Measurements from ENCODE around the gene LAMA5.
"Not testable (repeated sequence)": the region's sequence is repeated elsewhere in the genome, so short reads cannot be mapped to it uniquely, and the experiment has no call there.

Gene LAMA5

DNA sequence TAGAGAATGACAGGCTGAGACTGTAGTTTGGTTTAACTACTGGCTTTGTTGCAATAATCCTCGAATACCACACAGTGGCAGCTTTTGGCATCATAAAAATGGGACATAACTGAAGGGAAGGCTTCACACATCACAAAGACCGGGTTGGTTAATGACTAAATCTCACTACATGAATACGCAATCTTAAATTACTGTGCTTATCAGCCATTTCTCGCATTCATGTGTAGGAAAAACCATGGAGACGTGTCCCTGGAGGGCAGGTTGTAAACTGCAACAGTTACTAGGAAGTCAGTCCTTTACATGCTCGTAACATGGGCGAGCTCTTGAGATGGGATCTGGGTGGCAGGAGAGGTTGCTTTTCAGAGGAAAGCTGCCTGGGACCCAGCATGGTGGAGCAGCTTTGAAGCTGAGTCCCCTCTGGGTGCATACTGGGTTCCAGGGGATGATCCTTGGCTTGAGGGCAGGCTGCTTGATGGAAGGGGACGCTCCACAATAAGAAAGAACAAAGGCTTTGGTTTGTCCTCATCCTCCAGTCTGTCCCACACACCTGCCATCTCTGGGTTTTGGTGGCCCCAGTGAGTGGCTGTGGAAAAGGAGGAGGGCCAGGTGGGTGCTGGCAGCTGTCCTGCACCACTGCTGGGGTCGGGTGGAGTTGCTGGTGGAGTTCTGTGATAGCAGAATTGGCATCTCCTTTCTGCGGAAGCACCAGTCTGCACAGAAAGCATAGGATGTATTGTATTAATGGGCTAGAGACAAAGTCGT, 21.9 kb upstream of the LAMA5 start:
- no peak for DNase-seq (ENCODE audit: low read depth in 2 of 2)

DNA sequence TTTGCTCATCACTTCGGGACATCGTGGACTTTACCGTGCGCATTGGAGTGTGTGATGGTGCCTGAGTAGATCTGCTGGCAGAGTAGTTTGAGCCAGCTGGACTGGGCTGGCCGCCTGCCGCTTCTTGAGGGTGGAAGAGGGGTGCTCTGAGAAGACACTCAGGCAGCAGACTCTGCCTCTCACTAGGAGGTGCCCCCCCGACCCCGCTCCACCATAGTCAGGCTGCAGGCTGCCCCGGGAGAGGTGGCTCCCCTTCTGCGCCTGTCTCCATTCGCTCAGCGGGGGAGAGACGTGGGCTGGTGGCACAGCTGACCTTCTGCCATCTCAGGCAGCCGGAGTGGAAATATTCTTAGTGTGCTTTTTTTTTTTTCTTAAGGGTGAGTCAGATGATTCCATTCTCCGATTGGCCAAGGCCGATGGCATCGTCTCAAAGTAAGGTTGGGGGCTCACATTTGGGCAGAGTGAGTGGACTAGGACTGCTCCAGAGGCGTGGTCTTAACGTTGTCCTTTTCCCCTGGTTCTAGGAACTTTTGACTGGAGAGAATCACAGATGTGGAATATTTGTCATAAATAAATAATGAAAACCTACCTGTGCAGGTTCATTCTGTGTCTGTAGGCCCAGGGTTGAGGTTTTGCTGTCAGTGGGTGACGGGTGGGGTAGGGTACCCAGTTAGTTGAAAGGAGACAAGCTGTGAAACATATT, 21.0 kb upstream of the LAMA5 start:
- no peak for DNase-seq (ENCODE audit: low read depth in 2 of 2)

DNA sequence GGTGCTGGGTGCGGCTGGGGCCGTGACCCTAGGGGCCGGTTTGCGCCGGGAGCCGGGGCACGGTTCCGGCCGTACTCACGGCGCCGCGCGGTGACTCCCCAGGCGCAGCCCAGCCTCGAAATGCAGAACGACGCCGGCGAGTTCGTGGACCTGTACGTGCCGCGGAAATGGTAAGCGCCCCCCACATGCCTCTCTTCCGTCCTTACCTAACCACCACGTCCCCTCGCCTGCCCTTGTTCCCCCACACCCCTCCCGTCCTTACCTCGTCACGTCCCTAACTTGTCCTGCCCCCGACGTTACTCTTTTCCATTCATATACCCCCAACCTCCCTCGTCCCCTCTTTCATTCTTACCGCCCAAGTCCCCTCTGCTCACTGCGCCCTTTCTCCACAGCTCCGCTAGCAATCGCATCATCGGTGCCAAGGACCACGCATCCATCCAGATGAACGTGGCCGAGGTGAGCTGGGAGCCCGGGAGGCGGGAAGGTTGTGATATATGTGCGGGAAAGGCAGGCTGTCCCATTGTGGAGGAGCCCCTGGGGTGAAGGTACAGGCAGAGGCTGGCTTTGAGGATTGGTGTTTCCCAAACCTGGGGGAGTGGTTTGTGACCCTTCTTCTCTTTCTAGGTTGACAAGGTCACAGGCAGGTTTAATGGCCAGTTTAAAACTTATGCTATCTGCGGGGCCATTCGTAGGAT, 20.3 kb upstream of the LAMA5 start:
- no peak for DNase-seq (ENCODE audit: low read depth in 2 of 2)

DNA sequence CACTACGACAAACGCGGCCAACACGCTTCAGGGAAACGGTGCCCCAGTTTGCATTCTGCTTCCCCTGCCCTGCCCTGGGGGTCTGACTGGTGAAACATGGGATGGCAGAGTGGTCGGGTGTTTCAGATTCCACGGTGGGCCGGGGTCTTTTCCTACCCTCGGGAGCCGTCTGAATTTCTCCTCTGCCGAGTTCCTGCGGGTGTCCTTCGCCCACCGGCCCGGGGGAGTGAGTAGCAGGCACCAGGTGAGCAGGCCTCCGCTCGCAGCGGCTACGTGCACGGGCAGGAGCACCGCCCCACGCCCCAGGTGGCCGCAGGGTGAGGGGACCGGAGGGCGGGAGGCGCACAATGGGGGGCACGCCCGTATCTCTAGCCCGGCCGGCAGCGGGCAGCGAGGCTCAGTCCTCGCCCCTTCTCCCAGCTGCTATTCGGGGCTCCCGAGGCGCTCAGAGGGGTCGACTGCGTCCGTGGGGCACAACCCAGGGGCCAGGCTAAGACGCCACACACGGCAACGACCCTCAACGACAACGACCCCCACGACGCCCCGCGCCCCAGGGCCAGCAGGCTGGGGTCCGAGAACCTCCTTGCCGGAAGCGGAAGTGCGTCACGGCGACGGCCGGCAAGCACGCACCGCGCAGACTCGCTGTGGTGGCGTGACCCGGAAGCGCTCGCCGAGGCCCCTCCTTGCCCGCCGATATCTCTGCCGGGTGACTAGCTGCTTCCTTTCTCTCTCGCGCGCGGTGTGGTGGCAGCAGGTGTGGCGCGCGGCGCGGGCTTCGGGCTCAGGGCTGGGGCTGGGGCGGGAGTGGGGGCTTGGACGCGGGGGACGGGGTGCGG, 19.5 kb upstream of the LAMA5 start, which contains the start of gene RPS21:
RPS21 (plus strand) TSS at position 721 of the 836 bp plus-strand sequence. CDS start 236 bp downstream, outside the sequence.
- DNase-seq (ENCODE audit: low read depth in 2 of 2) = peak; percentile 88 to 92

DNA sequence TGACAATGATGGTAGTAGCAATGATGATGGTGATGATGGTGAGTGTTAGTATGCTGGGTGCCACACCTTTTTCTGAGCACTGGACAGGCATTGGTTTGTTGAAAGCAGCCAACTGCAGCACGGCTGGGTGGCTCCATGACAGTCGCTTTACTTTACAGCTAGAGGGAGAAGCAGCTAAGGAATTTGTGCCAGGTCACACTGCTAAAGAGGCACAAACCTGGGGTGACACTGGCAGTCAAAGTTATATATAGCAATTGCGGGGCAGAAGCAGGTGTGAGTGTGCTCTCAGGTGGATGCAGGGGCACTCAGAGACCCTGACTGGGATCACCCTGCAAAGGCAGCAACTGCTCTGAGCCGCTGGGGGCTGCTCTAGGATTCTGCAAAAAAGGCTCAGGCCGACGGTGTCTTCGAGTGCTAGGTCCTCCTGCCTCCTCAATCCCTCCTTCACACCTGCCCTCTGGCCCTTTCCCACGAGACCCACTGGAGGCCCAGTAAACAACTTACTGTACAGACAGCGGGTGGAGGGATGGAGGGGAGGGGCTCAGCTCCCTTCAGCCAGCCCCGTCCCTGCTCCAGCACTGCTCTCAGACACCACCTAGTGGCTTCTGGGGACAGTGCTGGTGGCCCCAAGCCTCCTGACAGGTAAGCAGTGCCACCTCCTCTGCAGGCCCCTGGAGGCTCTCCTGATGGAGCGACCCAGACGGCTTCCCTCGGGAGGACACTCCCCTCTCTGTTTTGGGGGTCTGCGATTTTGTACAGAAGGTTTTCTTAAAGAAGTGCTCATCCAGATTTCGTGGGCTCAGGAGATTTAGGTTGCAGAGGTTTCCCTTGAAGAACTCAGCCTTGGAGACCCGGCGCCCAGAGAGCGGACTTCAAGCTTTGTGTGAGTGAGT, 15.4 kb upstream of the LAMA5 start:
- peak; percentile 56 to 61 for DNase-seq (ENCODE audit: low read depth in 2 of 2)

DNA sequence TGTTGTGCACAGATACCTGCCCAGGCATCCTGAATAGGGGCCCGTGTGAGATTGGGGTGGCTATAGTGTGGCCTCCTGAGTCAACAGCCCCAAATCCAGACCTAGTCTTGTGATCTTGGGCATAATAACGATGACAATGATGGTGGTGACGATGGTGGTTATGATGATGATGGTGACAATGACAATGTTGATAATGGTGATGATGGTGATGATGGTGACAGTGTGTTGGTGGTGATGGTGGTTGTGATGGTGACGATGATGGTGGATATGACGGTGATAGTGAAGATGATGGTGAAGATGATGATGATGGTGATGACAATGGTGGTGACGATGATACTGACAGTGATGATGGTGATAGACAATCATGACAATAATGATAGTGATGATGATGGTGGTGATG, 14.7 kb upstream of the LAMA5 start:
- no peak for DNase-seq (ENCODE audit: low read depth in 2 of 2)

DNA sequence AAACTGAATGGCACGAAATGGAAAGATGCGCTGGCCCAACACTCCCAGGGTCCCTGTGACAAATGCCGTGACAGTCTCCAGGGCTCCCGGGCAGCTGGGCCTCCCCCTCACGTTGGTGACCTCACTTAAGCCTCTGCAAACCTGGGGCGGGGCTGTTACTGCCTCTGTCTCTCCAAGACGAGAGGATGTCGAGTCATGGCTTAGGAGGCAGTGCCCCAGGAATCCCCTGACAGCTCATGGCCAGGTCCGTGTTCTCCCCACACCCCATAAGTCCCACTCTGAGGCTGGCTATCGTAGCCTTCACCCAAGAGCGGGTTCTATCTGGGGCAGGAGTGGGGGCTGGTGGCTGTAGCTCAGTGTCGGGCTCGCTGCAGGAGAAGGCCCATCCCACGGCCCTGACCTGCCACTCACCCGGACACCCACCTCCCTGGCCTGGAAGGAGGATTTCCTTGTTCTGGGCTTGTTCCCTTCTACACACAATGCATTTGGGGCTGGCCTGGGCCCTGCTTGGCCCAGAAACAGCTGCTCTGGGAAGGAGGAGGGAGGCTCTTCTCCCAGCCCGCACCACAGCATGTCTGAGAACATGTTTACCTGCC, 14.2 kb upstream of the LAMA5 start:
- DNase-seq (ENCODE audit: low read depth in 2 of 2) = no peak

DNA sequence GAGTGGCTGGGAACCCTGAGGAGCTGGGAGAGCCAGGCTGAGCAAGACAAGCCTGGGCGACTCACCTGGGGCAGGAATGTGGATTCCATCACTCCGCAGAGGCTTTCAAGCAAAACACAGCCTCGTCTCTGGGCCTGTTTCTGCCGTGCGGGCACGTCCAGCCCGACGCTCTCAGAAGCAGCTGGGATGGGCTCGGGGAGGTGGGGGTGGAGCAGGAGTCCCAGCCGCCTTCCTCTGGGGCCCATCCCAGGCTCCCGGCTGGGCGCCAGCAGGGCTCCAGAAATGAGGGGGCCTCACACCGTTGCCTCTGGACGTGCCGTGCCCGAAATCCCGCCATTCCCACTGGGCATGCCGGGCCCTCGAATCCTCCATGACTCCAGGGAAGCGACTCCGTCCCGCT, 11.1 kb upstream of the LAMA5 start:
- no peak for DNase-seq (ENCODE audit: low read depth in 2 of 2)

DNA sequence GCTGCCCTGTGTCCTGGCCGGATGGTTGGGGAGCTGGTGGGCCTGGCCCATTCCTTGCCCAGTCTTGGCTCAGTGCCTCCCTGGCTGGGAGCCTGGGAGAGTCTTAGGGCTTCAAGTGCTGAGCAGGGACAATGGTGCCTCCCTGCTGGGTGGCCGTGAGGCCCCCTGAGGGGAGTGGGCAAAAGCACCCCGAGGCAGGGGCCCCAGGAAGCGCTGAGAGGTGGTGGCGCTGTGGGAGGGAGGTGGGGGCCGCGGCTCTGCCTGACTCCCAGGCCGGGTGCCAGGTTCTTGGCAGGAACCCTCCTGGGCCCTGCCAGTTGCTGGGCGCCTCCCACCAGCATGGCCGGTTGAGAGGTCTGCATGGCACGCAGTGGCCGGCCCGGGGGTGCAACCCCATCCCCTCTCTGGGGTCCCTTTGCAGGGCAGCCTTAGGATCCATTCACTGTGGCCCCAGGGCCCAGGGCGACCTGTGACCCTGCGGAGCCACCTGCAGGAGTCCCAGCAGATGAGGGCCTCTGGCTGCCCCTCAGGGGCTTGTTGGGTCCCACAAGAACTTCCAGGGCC, 10.6 kb upstream of the LAMA5 start:
- DNase-seq (ENCODE audit: low read depth in 2 of 2) = no peak

DNA sequence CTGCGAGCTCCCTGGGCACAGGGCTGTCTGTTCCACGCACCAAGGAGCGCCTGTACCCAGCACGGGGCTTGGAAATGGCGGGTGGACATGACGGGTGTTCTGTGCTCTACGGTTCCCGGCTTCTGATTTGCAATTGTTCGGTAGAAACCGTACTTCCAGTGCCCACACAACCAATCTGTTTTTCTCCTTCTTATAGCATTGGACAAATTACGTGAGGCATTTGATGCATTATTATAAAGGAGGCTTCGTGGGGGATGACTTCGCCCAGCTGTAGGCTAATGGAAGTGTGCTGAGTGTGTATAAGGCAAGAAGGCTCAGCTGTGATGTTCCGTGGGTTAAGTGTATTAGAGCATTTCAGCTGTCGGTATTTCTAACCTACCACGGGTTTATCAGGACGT, 10.0 kb upstream of the LAMA5 start:
- no peak for DNase-seq (ENCODE audit: low read depth in 2 of 2)

DNA sequence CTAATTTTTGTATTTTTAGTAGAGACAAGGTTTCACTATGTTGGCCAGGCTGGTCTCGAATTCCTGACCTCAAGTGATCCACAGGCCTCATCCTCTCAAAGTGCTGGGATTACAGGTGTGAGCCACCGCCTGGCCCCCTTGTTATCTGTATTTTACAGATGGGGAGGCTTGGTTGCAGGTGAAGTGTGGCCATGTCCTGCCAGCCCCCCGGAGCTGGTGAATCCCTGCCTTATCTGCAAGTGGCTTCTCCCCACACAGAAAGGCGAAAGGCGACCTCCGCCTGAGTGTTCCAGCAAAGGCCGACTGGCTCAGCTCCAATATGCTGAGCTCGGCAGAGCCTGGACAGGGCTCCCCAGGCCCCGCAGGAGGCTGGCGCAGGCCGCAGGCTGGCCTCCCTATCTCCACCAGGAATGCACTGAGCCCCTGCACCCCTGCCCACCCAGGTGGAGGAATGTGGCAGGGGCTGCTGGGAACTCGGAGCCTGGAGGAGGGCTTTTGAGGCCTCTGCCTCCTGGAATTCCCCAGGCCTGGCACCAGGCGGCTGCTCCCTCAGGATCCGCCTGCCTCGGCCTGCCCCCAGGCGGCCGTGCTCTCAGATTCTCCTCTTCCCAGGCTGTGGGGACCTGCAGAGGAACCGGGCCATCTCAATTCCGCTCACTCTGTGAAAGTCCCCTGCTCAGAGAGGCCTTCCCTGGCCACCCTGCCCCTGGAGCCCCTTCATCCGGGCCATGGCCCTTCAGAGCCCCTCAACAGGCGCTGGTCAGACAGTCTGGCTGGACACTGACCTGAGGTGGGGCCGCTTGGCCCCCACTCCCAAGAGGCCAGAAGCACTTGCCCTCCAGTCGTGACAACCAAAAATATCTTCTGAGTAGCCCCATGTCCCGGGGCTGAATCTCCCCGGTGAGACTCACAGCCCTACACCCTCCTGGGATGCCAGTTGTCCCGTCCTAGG, 9.3 kb upstream of the LAMA5 start:
- DNase-seq (ENCODE audit: low read depth in 2 of 2) = no peak

DNA sequence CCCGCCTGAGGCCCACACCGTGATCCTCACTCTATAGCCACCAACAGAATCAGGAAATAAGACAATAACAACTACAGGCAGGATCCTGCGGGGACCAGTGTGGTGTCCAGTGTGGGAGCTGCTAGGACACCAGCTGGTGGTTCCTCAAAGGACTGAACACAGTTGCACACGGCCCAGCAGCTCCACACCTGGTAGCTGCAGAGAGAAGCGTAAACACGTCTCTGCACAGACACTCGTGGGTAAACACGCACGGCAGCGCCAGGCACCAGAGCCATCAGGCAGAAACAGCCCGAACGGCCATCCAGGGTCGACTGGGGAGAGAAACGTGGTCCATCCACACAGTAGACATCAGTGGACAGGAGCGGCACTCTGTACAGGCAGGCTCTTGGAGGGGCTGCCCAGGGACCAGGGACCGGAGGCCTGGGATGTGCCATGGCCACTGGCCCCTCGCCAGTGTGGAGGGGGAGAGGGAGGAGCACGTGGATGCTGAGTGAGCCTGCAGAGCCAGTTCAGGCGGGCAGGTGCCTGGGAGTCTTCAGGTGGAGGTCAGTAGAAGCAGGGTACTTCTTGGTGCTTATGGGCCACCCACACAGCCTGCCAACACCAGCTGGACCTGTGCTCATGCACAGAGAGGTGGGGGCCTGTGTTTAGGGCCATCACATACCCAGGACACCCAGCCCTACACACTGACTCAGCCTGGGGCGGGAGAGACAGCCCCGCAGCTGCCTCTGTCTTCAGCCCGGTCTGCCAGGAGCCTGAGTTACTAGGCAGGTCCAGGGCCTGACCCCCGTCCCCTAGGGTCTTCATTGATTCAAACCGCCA, 7.4 kb upstream of the LAMA5 start:
- DNase-seq (ENCODE audit: low read depth in 2 of 2) = no peak

DNA sequence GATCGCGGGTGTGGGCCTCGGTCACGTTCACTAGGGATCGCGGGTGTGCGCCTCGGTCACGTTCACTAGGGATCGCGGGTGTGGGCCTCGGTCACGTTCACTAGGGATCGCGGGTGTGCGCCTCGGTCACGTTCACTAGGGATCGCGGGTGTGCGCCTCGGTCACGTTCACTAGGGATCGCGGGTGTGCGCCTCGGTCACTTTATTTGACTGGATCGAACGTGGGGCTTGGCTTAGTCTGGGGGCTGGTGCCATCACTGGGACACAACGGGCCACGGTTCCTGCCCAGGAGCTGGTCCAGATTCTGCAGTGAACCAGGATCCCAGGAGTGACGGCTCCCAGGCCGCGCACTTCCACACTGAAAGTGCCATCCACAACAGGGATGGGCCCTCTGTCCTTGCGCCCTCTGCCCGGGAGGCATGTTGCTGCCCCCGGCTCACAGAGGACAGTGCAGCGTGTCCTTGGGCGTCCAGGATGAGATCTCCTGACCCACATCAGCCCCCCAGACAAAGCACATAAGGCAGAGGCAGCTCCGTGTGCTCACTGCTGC, 6.6 kb upstream of the LAMA5 start:
- DNase-seq (ENCODE audit: low read depth in 2 of 2) = not testable (repeated sequence)

DNA sequence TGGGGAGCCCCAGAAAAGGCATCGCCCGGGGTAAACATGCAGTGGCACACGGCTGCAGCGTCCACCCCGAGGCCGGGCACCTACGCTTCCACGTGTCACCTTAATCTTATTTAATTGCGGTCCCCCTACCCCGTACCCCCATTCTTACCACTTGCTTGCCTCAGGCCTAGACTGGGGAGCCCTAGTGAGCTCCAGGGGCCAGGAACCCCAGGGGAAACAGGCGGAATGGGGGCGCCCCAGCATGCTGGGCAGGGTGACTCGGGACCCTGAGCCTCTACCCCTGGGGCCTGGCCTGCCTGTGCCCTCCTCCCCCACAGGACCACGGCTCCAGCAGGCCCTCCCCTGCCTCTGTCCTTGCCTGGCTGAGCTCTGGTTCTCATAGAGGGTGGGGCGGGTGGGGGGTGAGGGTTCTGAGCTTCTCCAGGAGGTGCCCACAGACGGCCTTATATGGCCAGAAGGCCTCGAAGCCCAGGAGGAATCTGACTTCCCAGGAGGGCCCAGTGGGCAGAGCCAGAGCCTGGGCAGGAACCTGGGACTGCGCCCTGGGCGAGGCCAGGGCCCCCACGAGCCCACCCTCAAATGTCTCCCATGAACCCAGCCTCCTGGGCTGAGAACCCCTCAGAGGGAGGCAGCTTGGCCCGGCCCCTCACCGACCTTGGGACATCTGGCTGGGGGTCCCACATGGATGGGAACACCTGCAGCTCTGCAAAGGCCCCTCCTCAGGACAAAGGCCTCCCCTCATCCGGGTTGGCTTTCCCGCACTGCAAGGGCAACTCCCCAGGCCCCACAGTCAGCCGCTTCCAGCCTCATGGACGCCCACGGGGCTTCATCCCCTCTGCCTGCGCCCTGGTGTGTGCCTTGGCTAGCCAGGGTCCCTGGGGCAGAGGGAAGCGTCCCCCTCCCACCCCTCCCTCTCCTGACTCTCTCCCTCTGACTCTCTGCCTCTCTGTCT, 5.2 kb upstream of the LAMA5 start:
- no peak for DNase-seq (ENCODE audit: low read depth in 2 of 2)

DNA sequence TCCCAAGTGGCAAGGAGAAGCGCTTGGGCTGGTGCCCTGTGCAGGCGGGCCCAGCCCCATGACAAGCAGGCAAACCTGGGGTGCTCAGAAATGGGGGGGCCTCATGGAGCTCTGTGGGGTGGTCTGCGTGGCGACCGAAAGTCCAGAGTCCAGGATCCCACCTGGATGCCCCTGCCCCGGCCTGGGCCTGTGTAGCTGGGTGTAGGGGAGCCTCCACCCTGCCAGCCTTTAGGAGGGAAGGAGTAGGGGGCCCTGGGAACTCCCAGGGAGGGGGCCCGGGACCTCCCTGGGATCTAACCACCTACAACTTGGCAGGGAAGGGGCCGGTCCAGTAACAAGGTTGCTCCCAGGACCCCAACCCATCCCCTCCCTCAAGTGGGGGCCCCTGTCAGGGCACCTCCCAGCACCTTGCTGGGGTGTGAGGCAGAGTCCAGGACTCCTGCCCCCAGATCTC, 4.5 kb upstream of the LAMA5 start:
- DNase-seq (ENCODE audit: low read depth in 2 of 2) = no peak

DNA sequence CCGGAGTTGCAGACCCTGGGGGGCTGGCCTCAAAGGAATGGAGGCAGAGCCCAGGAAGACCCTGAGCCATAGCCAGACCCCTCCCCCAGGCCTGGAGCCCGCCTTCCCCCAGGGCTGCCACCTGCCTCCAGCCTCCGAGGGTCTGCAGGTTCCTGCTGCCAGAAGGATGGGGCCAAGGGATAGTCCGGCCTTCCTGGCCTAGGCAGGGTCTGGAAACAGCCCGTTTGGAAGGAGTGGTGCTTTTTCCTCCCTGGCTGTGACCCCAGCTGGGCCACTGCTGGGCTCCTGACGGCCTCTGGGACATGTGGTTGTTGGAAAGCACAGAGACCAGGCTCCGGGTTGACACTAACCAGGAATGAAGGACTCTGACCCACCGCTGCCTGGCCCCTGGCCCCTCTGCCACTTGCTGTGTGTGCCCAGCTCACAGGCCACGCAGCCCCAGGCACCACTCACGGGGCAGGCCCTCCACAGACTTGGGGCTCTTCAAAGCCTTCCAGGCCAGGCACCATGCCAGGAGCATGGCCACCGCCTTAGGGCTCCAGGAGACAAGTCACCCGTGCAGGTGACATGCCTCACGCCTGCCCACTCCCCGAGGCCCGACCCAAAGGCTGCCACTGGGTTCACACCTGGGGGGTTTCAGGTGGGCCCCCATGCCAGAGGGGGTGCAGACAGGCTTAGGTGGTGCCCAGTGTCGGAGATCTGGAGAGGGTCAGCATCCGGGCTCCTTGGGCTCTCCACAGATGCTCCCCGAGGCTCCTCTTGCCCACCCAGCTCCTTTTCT, 3.9 kb upstream of the LAMA5 start:
- DNase-seq (ENCODE audit: low read depth in 2 of 2) = no peak

Measured in stimulated activated CD8-positive, alpha-beta memory T cell treated with anti-CD3 and anti-CD28 coated beads, Interleukin-7, amount 100 ng/mL, for 4 hours (primary cell).